ENCODE data around the gene SMIM28. TPM values are rescaled to one million over a fixed set of nuclear protein-coding genes. Genes with fewer than 3 reads are reported as not detected.

SMIM28 gene
- total and polyA plus RNA-seq, 9 of the 15 experiments (the other 6 are each of a cell fraction or from before 2014, with no cell fraction given): not detected

- TF ChIP-seq MIER1 (IDR thresholded peaks at IDR 0.05; ENCODE audit: low read depth) (no peak), COPS2 (conservative IDR thresholded peaks at IDR 0.05) (no peak), TARDBP (IDR thresholded peaks at IDR 0.05) (no peak), NRF1 (conservative IDR thresholded peaks at IDR 0.05 in 1 of 2, IDR thresholded peaks at IDR 0.05 in 1 of 2) (peak; percentile 86 to 89), POLR3G (IDR thresholded peaks at IDR 0.05; ENCODE audit: extremely low read depth, insufficient read length, insufficient replicate concordance) (no peak), MYC (IDR thresholded peaks at IDR 0.05; ENCODE audit: low read depth, low read length) (peak; percentile 82), MYC (CRISPR knock-in tag; IDR thresholded peaks at IDR 0.05; ENCODE audit: borderline replicate concordance, low read depth) (no peak), ZNF785 (CRISPR knock-in tag; IDR thresholded peaks at IDR 0.05) (no peak), ZNF395 (CRISPR knock-in tag; IDR thresholded peaks at IDR 0.05) (no peak; the same call in 1 of the 2 replicates), POLR2A (conservative IDR thresholded peaks at IDR 0.05) (peak; percentile 88), ZHX1 (conservative IDR thresholded peaks at IDR 0.05; ENCODE audit: low read length) (no peak), DACH1 (IDR thresholded peaks at IDR 0.05; ENCODE audit: partially characterized antibody) (peak; percentile 46), YY1 (IDR thresholded peaks at IDR 0.05; ENCODE audit: borderline replicate concordance in 1 of 3, control insufficient read depth in 1 of 3, extremely low read depth in 1 of 3, insufficient read depth in 3 of 3, insufficient read length in 1 of 3, insufficient replicate concordance in 2 of 3, low read depth in 1 of 3, low read length in 2 of 3) (peak in 2 of 3 experiments; percentile 43 to 65), C11orf30 (IDR thresholded peaks at IDR 0.05; ENCODE audit: low read depth) (no peak), BRD4 (IDR thresholded peaks at IDR 0.05) (no peak), NR2C2 (CRISPR knock-in tag; IDR thresholded peaks at IDR 0.05) (peak; percentile 42; the same call in 1 of the 2 replicates), NR2C2 (tag; IDR thresholded peaks at IDR 0.05) (peak; percentile 71), ZBTB33 (CRISPR knock-in tag; IDR thresholded peaks at IDR 0.05) (peak; percentile 61), ZNF431 (CRISPR knock-in tag; IDR thresholded peaks at IDR 0.05) (peak; percentile 63; the same call in 1 of the 2 replicates), KAT2B (IDR thresholded peaks at IDR 0.05; ENCODE audit: low read depth, low read length) (no peak), TBL1XR1 (IDR thresholded peaks at IDR 0.05; ENCODE audit: low read length in 2 of 2) (peak in 1 of 2 experiments; percentile 62; a peak in 2 of 4 replicates), ZNF121 (CRISPR knock-in tag; conservative IDR thresholded peaks at IDR 0.05) (peak; percentile 10; the same call in 1 of the 2 replicates), ZNF347 (CRISPR knock-in tag; IDR thresholded peaks at IDR 0.05; ENCODE audit: low read depth) (no peak)
Observed at GRCh38 chr6:138403801-138404665, 26.3 kb downstream of the SMIM28 start, which contains the start of gene HEBP2 (continued).
